Measurements from ENCODE around the gene SNAI3. TPM values are rescaled to one million over a fixed set of nuclear protein-coding genes. Genes with fewer than 3 reads are reported as not detected.
A peak's percentile ranks its signal among the peaks of the same experiment; 100 is the strongest.

The SNAI3 gene
- total RNA-seq, 2 experiments from 2014 or later: 5.2 to 5.3 TPM

- ATAC-seq: no peak
- H3K27ac Mint-ChIP-seq: no peak overlapping the region
- peaks cover 45% of the 10 kb centered on the region for H3K4me1 Mint-ChIP-seq (ENCODE audit: low read depth)
- ChIA-PET POLR2A (interaction anchor here (1.3 to 5.7 kb wide), 2 partner anchors 15 to 68 kb away, joined by 4 to 61 read pairs; partner anchors contain the start of genes CTU2 and RNF166), CTCF (interaction anchor here (1.3 to 1.8 kb wide), 2 partner anchors 13 to 14 kb away, joined by 4 to 5 read pairs; no protein-coding TSS in a partner anchor)
- H3K4me3 Mint-ChIP-seq: no peak overlapping the region
- TF ChIP-seq CTCF (IDR thresholded peaks at IDR 0.05): no peak
- no peaks in the 10 kb centered on the region for H3K9me3 Mint-ChIP-seq
- H3K36me3 Mint-ChIP-seq (ENCODE audit: low read depth): no peaks in the 10 kb centered on the region
- no peak for DNase-seq
- intact Hi-C loops (cut with micrococcal nuclease): no loop called here
- H3K27me3 Mint-ChIP-seq: no peaks in the 10 kb centered on the region
Observed at GRCh38 chr16:88688013-88688778, 1.9 kb upstream of the SNAI3 start.

GRCh38 chr16:88687676-88688012 lies 1.3 kb upstream of the SNAI3 start:
- Mint-ChIP-seq H3K27me3 (no peaks in the 10 kb centered on the region), H3K9me3 (no peaks in the 10 kb centered on the region), H3K4me1 (ENCODE audit: low read depth) (peaks cover 40% of the 10 kb centered on the region), H3K4me3 (no peak overlapping the region), H3K36me3 (ENCODE audit: low read depth) (no peaks in the 10 kb centered on the region), H3K27ac (no peak overlapping the region)
- intact Hi-C loops (cut with micrococcal nuclease): no loop called here
- POLR2A ChIA-PET: interaction anchor here (1.3 to 5.7 kb wide), 2 partner anchors 16 to 68 kb away, joined by 4 to 61 read pairs; partner anchors contain the start of genes CTU2 and RNF166
- ATAC-seq (no peak), DNase-seq (no peak)
- CTCF ChIA-PET: interaction anchor here (1.3 to 1.8 kb wide), 2 partner anchors 13 to 14 kb away, joined by 4 to 5 read pairs; no protein-coding TSS in a partner anchor
- no peak for TF ChIP-seq CTCF (IDR thresholded peaks at IDR 0.05)

GRCh38 chr16:88687254-88687576 lies 908 bp upstream of the SNAI3 start:
- no peaks in the 10 kb centered on the region for H3K27me3 Mint-ChIP-seq
- intact Hi-C loops (cut with micrococcal nuclease): no loop called here
- no peaks in the 10 kb centered on the region for H3K36me3 Mint-ChIP-seq (ENCODE audit: low read depth)
- TF ChIP-seq CTCF (IDR thresholded peaks at IDR 0.05): no peak
- ChIA-PET CTCF (interaction anchor here (1.3 to 1.8 kb wide), 2 partner anchors 13 to 15 kb away, joined by 4 to 5 read pairs; no protein-coding TSS in a partner anchor), POLR2A (interaction anchor here (0.9 to 5.7 kb wide), 3 partner anchors 11 to 67 kb away, joined by 3 to 61 read pairs (median 4); partner anchors contain the start of genes CTU2 and RNF166)
- no peak overlapping the region for H3K27ac Mint-ChIP-seq
- peaks cover 39% of the 10 kb centered on the region for H3K4me1 Mint-ChIP-seq (ENCODE audit: low read depth)
- no peaks in the 10 kb centered on the region for H3K9me3 Mint-ChIP-seq
- H3K4me3 Mint-ChIP-seq: peak overlapping the region; percentile 73
- ATAC-seq (no peak), DNase-seq (no peak)

- DNase-seq (peak; percentile 48), ATAC-seq (peak; percentile 29)
- no peak for TF ChIP-seq CTCF (IDR thresholded peaks at IDR 0.05)
- H3K27me3 Mint-ChIP-seq: no peaks in the 10 kb centered on the region
- H3K9me3 Mint-ChIP-seq: no peaks in the 10 kb centered on the region
- H3K4me3 Mint-ChIP-seq: peak overlapping the region; percentile 73
- ChIA-PET CTCF (interaction anchor here (1.7 to 2.4 kb wide), 2 partner anchors 18 to 49 kb away, joined by 8 to 16 read pairs; no protein-coding TSS in a partner anchor), POLR2A (interaction anchor here (5.7 kb wide), 1 partner anchor 17 kb away, joined by 61 read pairs; the partner anchor contains the start of genes CTU2 and RNF166)
- H3K27ac Mint-ChIP-seq: no peak overlapping the region
- H3K4me1 Mint-ChIP-seq (ENCODE audit: low read depth): peaks cover 38% of the 10 kb centered on the region
- intact Hi-C loops (cut with micrococcal nuclease): no loop called here
- H3K36me3 Mint-ChIP-seq (ENCODE audit: low read depth): no peaks in the 10 kb centered on the region
Observed at GRCh38 chr16:88686062-88686438, 257 bp downstream of the SNAI3 start.

Data from activated CD8-positive, alpha-beta T cell treated with anti-CD3 and anti-CD28 coated beads for 36 hours (primary cell).